ENCODE data around the gene NAGS.

Gene NAGS

GRCh38 chr17:44049294-44050060 lies 45.1 kb downstream of the NAGS start:
- no peak overlapping the region for H3K4me3 ChIP-seq (ENCODE audit: low read depth, low read length)
- TF ChIP-seq, protein P1, sequence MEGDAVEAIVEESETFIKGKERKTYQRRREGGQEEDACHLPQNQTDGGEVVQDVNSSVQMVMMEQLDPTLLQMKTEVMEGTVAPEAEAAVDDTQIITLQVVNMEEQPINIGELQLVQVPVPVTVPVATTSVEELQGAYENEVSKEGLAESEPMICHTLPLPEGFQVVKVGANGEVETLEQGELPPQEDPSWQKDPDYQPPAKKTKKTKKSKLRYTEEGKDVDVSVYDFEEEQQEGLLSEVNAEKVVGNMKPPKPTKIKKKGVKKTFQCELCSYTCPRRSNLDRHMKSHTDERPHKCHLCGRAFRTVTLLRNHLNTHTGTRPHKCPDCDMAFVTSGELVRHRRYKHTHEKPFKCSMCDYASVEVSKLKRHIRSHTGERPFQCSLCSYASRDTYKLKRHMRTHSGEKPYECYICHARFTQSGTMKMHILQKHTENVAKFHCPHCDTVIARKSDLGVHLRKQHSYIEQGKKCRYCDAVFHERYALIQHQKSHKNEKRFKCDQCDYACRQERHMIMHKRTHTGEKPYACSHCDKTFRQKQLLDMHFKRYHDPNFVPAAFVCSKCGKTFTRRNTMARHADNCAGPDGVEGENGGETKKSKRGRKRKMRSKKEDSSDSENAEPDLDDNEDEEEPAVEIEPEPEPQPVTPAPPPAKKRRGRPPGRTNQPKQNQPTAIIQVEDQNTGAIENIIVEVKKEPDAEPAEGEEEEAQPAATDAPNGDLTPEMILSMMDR (IDR thresholded peaks at IDR 0.05; ENCODE audit: low read depth, low read length, missing control alignments) = no peak
- DNase-seq (ENCODE audit: low read depth) = no peak

- TF ChIP-seq, protein P1 (IDR thresholded peaks at IDR 0.05; ENCODE audit: low read depth, low read length, missing control alignments) = no peak
- H3K4me3 ChIP-seq (ENCODE audit: low read depth, low read length) = no peak overlapping the region
- no peak for DNase-seq (ENCODE audit: low read depth)
Observed at GRCh38 chr17:44053125-44053872, 48.9 kb downstream of the NAGS start.
